Stimulated activated CD4-positive, alpha-beta T cell treated with anti-CD3 and anti-CD28 coated beads, Interleukin-12 subunit alpha, Interleukin-12 subunit beta, amount 100 ng/mL, for 48 hours (primary cell): ENCODE measurements around the gene SMOC1.

Source experiments
- DNase-seq, 3 donors: peaks; one replicate each; pipeline ENCODE4 v3.0.0-alpha.2; 2020; ENCODE audit warnings: low read depth in 2 of 3, low spot score in 1 of 3

Gene SMOC1

DNA sequence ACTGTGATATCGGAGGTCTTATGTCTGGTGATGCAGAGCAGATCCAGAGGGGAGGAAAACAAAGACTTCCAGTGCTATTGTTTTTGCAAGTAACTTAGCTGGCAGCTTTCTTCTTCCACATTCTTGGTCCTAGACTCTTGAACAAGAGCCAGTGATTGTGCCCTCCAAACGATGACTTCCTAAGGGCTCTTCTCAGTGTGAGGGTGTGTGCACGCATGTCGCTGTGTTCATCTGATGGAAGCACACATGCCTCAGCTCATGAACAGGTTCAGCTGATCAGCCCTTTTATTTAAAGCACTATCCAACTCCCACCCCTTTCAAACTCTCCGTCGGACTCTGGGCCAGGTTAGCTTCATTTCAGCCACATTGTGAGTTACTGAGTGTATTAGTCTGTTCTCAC lies 59.5 kb downstream of the SMOC1 start:
- no peak for DNase-seq

DNA sequence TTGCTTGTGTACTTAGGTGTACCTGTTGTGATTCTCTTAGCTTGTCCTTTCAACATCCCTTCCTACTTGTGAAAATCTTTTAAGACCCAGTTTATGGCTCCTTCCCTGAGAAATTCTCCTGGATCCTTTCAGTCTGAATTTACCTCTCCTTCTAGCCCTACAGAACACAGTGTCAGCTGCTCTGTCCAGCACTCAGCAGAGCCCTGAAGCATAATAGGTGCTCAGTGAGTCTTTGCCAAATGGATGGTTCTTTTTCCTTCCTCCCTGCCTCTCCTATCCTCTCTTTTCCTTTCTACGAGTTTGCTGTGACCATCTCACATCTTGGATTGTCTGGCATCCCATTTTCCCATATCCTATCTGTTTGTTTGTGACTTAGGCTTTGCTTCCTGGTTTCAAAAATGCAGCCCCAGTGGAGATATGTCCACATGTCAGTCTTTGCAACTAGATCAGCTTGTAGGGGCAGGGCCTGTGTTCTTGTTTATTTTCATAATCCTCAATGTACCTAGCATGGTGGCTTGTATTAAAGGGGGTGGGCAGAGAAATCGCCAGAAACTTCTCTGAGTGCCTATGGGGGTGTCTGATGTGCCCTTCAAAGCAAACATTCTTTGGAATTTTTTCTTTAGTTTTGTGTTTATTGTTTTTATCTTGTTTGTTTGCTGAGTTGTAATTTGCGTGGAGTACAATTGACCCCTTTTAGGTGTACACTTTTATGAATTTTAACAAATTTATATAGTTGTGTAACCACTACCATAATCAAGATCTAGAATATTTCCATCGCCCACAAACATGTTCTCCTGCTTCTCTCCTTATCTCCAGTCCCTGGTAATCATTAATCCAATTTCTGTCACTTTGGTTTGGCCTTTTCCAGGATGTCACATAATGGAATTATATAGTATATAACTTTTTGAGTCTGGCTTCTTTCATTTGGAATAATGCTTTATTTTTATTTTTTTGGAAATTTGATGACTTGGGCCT lies 62.8 kb downstream of the SMOC1 start:
- DNase-seq: no peak

DNA sequence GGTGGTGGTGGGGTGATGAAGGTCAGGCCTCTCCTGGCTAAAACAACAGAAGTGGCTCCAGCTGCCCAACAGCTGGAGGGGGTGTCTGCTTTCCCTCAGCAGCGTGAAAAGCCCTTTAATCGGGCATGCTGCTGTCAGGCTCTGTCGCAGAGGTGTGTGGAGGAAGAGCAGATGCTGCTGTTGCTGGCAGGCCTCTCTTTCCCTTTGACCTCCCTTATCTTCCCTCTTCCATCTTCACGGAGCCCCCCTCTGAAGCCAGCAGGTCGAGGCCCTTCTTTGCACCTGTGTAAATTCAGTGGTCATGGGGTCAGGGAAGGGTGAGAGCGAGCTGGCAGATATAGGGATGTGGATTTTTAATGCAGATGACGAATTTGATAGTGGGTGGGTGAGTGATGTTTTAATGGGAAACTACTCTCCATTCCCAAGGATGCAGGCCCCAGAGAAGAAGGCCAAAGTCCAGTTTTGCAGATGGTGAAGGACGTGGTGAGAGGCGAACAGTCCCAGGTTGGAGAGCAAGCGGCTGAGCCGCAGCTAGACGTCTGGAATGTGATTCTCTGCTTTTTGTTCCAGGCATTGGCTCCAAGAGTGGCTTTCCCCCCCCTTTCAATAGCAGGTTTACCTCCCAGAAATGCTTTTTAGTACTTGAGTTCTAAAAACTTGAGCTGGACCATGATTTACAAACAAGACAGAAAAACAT lies 64.0 kb downstream of the SMOC1 start:
- no peak for DNase-seq

DNA sequence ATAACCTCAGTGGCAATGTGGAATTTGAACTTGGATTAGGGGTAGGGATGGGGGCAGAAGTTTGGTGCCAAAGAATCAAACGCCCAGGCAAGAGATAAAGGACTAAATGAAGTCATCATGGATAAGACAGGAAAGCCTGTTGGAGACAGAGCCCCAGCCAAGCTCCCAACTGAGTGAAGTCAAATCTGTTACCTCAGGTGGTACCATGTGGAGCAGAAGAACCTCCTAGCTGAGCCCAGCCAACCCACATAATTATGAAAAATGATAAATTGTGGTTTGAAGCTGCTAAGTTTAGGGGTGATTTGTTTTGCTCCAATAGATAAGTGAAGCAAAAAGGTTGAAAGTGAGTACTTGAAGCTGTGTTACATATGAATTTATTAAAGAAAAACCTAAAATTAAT lies 66.1 kb downstream of the SMOC1 start:
- DNase-seq: no peak

DNA sequence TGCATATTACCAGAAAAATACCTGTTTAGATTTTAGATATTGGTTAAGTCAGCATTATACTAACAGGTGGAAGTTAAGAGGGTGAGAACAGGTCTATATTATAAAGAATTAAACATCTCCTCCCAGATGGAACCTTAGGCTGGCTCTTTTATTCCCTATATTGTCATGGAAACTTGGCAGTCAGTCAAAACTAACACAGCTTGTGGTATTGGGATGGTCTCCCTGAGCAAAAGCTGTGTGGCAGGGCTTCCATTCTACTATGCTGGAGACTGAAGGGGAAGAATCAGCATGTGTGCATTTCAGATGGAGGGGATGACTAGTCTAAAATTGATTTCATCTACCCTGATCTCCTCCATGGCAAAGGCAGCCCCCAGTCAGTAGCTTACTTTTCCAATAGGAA lies 66.7 kb downstream of the SMOC1 start:
- DNase-seq: no peak

DNA sequence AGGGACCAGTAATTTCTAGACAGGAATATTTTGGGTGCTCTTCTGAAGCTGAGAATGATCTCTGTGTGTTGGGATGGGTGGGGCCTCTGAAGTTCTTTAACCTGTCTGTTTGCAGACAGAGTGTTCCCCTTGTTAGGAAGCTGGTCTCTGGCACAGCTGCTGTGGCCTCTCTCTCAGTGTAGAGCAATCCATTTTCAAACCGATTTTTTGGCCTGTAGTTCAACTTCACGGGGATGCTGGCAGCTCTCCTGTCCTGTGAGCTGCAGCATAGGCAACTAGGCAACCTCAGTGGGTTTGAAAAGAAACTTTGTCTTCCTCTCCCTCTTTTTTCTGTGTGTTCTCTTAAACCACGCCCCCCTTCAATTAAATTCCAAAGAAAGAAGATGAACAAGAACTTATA lies 69.1 kb downstream of the SMOC1 start:
- DNase-seq: no peak

DNA sequence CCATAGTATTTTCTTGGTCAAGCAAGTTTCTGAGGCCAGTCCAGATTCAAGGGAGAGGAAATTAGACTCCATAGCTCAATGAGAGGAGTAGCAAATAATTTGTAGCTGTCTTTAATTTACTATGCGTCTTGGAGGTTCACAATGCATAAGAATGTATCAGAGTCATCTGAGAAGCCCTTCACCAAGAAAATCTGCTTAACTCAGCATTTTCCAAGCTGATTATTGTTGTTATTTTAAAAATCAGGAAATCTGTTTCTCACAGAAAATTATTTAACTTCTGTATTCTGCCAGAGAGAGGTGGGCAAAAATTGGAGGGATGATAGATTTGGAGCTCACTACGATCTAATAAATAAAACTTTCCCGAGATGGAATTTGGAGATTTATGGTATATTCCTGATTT lies 72.0 kb downstream of the SMOC1 start:
- no peak for DNase-seq

DNA sequence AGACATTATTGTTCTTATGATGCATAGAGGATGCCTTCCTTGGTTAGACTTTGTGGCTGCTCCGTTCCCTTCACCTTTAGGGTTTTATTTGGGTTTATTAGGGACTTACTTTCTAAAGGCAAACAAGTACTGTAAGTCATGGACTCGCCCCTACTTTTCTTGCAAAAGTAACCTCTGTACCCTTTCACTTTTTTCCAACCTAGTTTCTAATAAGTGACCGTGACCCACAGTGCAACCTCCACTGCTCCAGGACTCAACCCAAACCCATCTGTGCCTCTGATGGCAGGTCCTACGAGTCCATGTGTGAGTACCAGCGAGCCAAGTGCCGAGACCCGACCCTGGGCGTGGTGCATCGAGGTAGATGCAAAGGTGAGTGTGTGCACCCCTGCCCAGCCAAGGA lies 72.7 kb downstream of the SMOC1 start:
- DNase-seq: no peak

DNA sequence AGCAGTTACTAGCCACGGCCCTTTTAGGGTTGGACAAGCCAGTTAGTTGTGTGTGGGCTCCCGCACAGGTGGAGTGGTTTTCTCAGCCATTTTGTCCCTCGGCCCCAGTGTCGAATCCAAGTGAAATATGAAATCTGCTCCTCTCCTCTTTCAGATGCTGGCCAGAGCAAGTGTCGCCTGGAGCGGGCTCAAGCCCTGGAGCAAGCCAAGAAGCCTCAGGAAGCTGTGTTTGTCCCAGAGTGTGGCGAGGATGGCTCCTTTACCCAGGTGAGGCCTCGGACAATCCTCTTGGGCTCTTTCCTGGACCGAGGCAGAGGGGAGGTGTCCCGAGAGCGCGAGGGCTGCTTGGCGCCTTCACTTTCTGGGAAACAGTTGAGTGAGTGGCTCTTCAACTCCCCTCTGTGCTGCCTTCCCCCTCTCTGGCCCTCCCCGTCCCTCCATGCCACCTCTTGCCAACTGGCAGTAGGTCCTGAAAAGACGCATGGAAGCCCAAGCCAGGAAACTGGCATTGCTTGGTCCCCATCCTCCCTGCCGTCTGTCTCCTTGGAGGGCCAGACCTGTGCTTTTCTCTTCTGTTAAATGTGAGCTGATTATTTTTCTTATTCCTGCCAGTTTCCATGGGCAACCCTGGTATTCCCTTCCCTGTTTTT lies 74.2 kb downstream of the SMOC1 start:
- no peak for DNase-seq

DNA sequence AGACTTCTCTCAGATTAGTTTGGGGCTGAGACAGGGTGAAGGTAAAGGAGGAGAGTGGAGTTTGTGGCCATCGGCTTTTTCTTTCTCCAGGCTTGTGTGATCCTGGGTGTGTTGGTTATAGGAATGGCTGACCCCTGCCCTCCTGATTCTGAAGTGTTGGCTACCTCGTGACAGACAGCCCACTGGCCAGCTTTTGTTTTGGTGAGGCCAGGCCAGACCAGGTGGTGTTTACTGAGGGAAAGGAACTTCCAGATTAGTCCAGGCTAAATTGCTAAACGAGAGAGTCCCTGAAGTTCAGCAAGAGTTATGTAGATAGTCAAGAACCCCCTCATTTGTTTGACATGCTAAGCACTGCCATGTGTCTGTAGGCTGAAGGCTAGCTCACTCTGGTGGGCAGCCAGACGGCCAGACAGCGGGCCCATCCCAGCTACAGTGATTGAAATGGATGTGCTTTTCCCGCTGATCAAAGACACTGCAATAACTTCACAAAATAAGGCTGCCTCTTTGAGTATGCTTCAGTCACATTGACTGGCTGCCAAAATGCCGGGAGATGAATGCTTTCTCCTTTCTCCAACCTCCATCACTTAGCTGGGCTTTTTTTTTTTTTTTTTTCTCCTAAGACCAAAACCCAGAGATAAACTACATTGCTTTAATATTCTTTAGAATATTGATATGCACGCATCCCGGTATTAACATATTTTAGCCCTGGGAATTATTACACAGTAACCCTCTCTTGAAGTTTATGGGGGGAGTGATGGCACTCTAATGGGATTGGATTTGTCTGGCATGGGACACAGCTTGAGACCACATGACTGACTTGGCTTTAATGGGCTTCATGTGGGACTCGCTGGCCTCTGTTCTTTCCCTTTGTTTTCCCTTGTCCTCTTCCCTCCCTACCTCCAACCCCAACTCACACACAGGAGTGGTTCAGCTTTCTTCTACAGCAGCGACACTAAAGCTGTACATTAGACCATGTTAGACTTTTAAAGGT lies 76.9 kb downstream of the SMOC1 start:
- no peak for DNase-seq

DNA sequence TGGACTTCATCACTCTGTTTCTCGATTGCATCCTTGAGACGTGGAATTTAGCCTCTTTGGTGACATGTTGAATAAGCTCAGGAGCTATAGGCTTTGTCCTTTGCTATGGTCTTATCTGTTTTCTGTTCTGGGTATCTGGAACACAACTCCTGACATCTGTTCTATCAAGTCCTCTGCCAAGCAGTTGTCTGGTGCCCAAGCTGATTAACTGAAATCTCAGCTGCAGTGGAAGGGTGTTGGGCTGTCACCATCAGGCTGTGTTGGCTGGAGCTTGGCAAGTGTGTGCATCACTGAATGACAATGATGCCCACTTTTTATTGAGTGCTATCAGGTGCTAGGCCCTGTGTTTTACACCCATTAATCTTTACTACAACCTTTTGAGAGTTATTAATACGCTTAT lies 77.8 kb downstream of the SMOC1 start:
- DNase-seq: no peak

DNA sequence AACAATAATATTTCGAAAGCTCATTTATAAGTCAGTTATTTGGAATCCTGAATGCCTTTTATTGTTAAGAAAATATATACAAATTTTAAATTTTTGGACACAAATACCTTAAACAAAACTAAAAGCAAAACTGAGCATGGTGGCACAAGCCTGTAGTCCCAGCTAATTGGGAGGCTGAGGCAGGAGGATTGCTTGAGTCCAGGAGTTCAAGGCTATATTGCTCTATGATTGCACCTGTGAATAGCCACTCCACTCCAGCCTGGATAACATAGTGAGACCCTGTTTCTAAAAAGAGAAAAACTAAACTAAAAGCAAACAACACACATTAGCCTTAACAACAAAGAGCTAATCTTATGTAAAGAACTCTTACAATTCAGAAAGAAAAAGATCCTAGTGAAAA lies 78.8 kb downstream of the SMOC1 start:
- no peak for DNase-seq

DNA sequence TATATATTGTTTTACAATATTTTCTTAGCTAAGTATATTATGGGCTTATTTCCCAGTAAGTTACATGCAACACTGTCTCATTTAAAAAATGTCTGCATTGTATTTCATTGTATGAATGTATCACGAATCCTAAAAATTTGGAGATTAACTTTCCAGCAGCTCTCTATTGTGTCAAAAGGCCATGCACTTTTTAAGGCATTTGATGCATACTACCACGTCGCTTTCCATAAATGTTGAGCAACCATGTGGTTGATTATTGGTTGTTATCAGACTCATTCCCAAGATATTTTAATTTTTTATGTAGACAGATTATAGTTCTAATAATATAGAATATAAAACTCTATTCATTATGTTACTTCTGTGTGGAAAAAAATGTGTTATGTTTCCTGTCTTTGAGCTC lies 79.9 kb downstream of the SMOC1 start:
- no peak for DNase-seq

DNA sequence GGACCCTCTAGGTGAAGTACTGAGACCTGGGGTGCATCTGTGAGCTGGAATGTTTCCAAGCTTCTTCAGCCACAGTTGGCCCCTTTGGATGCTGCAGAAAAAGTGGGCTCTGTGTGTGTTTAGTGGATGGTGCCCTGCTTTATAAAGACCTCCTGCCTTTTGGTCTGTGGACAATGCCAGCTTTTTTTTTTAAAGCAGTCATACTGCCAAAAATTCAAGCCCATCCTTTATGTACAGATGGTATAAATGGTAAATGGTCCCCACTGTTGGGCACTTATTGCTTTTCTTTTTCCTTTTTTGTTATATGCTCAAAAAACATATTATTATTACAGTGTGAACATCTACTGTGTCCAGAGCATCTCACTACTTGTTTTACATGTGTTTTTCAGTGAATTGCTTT lies 81.1 kb downstream of the SMOC1 start:
- DNase-seq: no peak

DNA sequence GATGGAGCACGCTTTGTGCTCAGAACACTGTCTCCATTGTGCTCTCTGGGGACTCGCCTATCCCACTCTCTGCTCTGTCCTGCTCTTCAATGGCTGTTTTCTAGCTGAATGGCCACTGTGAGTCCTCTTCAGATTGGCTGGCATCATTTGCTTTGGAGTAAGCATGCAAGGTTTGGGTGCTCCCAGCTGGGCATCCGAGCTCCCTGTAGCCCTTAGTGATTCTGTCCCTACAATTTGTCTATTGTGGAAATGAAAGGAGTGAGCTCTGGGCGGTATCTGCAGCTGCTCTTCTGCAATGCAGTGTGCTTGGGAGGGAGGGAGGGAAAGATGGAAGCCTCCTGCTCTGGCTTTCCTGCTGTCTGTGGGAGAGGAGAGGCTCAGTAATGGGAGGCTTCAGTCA lies 84.8 kb downstream of the SMOC1 start:
- DNase-seq: no peak

DNA sequence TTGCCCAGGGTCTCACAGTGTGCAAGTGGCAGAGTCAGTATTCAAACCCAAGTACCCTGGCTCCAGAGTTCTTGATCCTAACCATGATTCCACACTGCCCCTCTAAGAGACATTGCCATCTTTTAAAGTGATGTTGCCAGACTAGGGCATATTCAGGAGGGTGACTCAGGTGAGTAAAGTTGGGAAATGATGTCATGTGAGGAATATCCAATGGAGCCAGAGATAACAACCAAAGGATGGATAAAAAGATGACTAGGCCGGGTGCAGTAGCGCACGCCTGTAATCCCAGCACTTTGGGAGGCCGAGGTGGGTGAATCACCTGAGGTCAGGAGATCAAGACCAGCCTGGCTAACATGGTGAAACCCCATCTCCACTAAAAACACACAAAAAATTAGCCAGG lies 85.6 kb downstream of the SMOC1 start:
- DNase-seq: no peak

DNA sequence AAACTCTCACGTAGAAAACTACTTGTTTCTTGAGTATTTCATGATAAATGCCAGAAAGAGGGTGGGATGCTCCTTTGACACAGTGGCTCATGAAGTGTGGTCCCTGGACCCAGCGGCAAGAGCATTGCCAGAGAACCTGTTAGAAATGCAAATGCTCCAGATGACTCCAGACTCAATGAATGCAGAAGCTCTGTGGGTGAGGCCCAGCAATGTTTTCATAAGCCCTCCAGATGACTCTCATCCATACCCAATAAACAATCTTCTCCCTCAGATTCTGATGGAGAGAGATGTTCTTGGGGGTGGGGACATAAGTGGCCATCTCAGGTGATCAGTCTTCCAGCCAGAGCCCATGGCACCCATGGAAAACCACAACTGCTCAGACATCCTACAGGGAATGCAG lies 88.9 kb downstream of the SMOC1 start:
- DNase-seq: no peak

DNA sequence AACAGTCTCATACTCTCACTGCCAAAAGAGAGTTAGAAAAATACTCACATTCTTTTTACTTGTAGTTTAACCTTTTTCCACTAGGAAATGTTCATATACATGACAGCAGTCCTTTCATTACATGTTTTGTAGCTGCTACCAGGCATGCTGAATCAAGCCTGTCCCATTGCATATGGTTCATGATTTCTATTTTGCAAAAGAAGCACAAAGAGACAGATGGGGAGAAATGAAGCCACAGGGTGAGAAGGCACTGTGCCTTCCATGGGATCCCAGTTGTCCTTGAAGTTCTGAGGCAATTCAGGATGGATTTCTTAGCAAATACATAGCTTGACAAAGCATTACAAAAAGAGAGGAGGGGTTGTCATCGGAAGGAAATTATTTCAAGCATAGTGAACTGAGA lies 89.5 kb downstream of the SMOC1 start:
- no peak for DNase-seq

DNA sequence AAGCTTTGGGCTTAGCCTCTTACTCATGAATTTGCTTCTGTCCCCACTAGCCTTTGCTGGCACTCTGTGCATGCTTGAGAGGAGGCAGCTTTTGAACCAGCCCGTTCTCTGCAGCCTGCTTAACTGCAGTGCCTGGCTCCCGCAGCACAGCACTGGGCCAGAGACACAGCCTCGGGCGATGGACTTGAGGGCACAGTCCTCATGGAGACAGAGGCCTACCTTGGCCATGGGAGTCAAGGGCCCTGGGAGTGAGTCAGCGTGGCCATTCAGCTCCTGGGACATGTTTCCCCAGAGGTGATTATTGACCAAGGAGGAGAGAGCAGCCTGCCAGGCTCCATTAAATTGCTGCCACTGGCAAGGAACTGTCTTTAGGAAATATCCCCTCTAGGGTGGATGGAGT lies 93.5 kb downstream of the SMOC1 start:
- DNase-seq: no peak

DNA sequence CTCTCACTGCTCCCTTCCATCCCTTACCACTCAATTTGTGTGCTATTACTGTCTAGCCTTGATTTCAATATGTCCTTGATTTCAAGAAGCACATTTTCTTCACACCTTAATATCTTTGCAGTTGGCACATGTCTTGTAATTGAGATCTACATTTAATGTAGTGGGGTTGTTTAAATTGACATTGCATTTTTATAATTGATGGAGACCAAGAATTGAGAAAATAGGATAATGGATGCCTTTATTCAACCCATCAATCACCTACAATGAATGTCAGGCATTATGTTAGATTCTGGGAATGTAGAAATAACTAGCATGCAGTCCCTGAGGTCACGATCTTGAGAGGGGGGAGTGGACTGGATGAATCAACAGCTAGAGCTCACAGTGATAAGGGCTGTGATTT lies 94.6 kb downstream of the SMOC1 start:
- no peak for DNase-seq

DNA sequence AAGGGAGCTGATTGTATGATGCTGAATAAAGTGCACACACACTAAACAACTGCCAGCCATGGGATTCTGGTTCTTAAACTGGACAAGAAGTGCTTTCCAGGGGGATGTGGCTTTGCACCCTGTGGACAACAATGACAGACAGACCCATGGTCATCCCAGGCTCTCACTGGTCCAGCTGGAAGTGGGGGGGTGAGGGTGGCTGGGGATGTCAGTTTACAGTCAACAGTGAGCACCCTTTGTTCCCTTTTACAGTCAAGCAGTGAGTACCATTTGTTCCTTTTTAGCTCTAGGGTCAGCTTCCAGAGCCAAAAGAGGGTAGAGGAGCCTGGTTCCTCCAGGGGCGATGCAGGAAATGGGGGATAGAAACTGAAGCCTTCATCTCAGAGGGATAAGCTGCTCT lies 100.7 kb downstream of the SMOC1 start:
- no peak for DNase-seq
